ENCODE results near the gene VTI1A. TPM values are rescaled to one million over a fixed set of nuclear protein-coding genes. Genes with fewer than 3 reads are reported as not detected.

VTI1A gene
- total and polyA plus RNA-seq, 2 experiments from 2014 or later, result 26.8 to 31.0 TPM

- ATAC-seq (no peak), DNase-seq (ENCODE audit: low spot score) (no peak)
- no peaks in the 10 kb centered on the region for H3F3A ChIP-seq (replicated peaks; ENCODE audit: low read depth)
- no peak overlapping the region for H3K4me3 ChIP-seq
- Mint-ChIP-seq H3K4me1 (peaks cover 19% of the 10 kb centered on the region), H3K9me3 (no peaks in the 10 kb centered on the region), H3K27me3 (ENCODE audit: insufficient read depth, low read depth, poor library complexity) (peaks cover 6% of the 10 kb centered on the region), H3K36me3 (ENCODE audit: low read depth) (no peaks in the 10 kb centered on the region), H3K4me3 (no peak overlapping the region), H3K27ac (no peak overlapping the region)
- TF ChIP-seq POLR2AphosphoS5 (IDR thresholded peaks at IDR 0.05; ENCODE audit: low read depth), result no peak
- H3K4me2 ChIP-seq, result no peak overlapping the region
- H3K36me3 ChIP-seq (ENCODE audit: insufficient read depth), result no peaks in the 10 kb centered on the region
- peaks cover 14% of the 10 kb centered on the region for H3K4me1 ChIP-seq (ENCODE audit: insufficient read depth)
- no peaks in the 10 kb centered on the region for H3K79me2 ChIP-seq (replicated peaks; ENCODE audit: insufficient read depth)
- no peaks in the 10 kb centered on the region for H3K9me2 ChIP-seq (ENCODE audit: insufficient read depth)
- no peak overlapping the region for H2AFZ ChIP-seq
- H3K27ac ChIP-seq (ENCODE audit: low read depth), result no peak overlapping the region
- H4K20me1 ChIP-seq (replicated peaks; ENCODE audit: insufficient read depth), result no peaks in the 10 kb centered on the region
- H3K27me3 ChIP-seq (ENCODE audit: insufficient read depth), result no peaks in the 10 kb centered on the region
These were observed 344.4 kb downstream of the VTI1A start for GRCh38 chr10:112791447-112791846.

DNA sequence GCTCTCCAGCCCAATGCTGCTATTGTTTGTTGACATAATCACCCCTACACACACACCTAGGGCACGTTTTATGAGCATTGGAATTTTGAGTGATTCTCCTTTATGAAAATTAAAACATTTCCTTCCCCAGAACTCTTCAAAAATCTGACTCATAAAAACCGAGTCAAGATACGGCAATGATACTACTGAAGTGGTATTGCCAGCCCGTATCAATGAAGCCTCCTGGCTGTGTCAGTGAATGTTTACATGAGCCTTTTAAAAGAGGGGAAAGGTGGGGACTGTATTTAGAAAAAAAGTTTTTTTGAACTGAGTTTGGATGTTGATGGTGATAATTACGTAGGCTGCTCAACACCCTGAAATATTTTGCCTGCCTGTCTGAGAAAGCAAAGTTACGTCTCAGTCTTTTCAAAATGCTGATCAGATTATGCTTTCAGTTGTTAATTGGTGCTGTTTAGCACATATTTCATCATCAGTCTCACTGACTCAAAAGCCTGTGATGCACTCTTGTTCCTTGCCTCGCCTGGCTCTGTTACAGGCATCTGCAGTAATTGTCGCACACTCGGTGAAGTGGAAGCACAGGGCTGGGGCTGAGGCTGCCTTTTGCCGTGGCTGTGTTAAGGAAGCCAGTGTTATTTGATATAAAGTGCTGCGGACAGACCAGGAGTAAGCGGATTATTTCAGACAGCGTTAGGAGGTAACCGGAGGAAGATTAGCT, 345.6 kb downstream of the VTI1A start:
- H3K9me3 Mint-ChIP-seq, result no peaks in the 10 kb centered on the region
- H3K36me3 ChIP-seq (ENCODE audit: insufficient read depth), result no peaks in the 10 kb centered on the region
- H3K27me3 ChIP-seq (ENCODE audit: insufficient read depth), result no peaks in the 10 kb centered on the region
- H3K4me3 ChIP-seq, result no peak overlapping the region
- peaks cover 31% of the 10 kb centered on the region for H3K4me1 Mint-ChIP-seq
- DNase-seq (ENCODE audit: low spot score), result no peak
- peaks cover 26% of the 10 kb centered on the region for H3K4me1 ChIP-seq (ENCODE audit: insufficient read depth)
- H3K36me3 Mint-ChIP-seq (ENCODE audit: low read depth), result no peaks in the 10 kb centered on the region
- H3F3A ChIP-seq (replicated peaks; ENCODE audit: low read depth), result no peaks in the 10 kb centered on the region
- ATAC-seq, result peak; percentile 47
- TF ChIP-seq EZH2phosphoT487 (IDR thresholded peaks at IDR 0.05; ENCODE audit: unreplicated experiment) (no peak), ZNF331 (CRISPR knock-in tag; IDR thresholded peaks at IDR 0.05; ENCODE audit: low read depth) (no peak), REST (IDR thresholded peaks at IDR 0.05; ENCODE audit: unreplicated experiment) (no peak)
- 0 out of 2 replicates have a peak overlapping the region, but pooled peaks have one; percentile 28 for H3K4me2 ChIP-seq
- peak overlapping the region; percentile 49; the same call in 1 of the 2 replicates for H3K27ac Mint-ChIP-seq
- peaks cover 6% of the 10 kb centered on the region for H3K27me3 Mint-ChIP-seq (ENCODE audit: insufficient read depth, low read depth, poor library complexity)
- H2AFZ ChIP-seq, result no peak overlapping the region
- H4K20me1 ChIP-seq (replicated peaks; ENCODE audit: insufficient read depth), result no peaks in the 10 kb centered on the region
- no peaks in the 10 kb centered on the region for H3K79me2 ChIP-seq (replicated peaks; ENCODE audit: insufficient read depth)
- no peak overlapping the region for H3K4me3 Mint-ChIP-seq
- H3K27ac ChIP-seq (ENCODE audit: low read depth), result peak overlapping the region; percentile 64
- H3K9me2 ChIP-seq (ENCODE audit: insufficient read depth), result no peaks in the 10 kb centered on the region

DNA sequence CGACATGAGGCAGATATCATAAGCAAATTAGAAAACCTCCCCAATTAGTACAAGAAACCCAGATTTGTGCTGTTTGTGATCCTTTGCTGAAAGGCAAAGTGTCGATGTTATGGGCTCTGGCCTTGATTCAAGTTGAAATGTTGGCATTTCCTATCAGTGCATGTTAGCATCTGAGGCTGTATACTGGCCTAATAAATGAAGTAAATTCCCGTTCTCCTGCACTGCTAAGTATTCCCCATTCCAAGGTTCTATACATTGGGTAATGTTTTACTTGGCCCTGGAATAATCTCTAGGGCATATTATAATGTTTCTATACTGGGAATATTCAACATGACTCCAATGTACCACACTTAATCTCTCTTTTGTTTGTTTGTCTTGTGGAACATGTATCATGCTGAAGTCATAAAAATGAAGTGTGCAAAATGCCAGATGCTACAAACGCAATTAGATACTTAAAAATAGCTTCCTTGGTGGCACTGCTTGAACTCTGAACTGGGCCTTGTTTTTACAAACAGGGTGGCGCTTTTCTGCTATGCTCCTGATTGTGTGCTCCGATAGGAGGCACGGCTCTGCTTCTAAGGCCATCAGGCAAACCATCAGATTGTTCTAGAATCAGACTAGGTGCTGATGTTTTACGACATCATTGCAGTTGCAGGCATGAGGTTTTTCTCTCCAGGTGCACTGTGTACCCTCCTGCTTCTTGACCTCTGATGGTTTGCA, 346.3 kb downstream of the VTI1A start:
- no peak for TF ChIP-seq POLR2AphosphoS5 (IDR thresholded peaks at IDR 0.05; ENCODE audit: low read depth)
- no peak for TF ChIP-seq STAT1 (IDR thresholded peaks at IDR 0.05; ENCODE audit: unreplicated experiment)
- TF ChIP-seq CTCF (conservative IDR thresholded peaks at IDR 0.05; ENCODE audit: low read depth in 2 of 2), result no peak
- no peak for TF ChIP-seq JUNB (IDR thresholded peaks at IDR 0.05; ENCODE audit: unreplicated experiment)
- TF ChIP-seq EZH2phosphoT487 (IDR thresholded peaks at IDR 0.05; ENCODE audit: unreplicated experiment), result no peak
- DNase-seq (ENCODE audit: low spot score), result no peak
- peak overlapping the region; percentile 20 for H3K27ac Mint-ChIP-seq
- H3F3A ChIP-seq (replicated peaks; ENCODE audit: low read depth), result no peaks in the 10 kb centered on the region
- H3K27me3 ChIP-seq (ENCODE audit: insufficient read depth), result no peaks in the 10 kb centered on the region
- no peak overlapping the region for H3K4me3 ChIP-seq
- H3K27me3 Mint-ChIP-seq (ENCODE audit: insufficient read depth, low read depth, poor library complexity), result peaks cover 7% of the 10 kb centered on the region
- no peaks in the 10 kb centered on the region for H3K36me3 ChIP-seq (ENCODE audit: insufficient read depth)
- no peaks in the 10 kb centered on the region for H3K79me2 ChIP-seq (replicated peaks; ENCODE audit: insufficient read depth)
- no peak overlapping the region for H3K4me2 ChIP-seq
- ATAC-seq, result no peak
- H3K27ac ChIP-seq (ENCODE audit: low read depth), result peak overlapping the region; percentile 64
- H4K20me1 ChIP-seq (replicated peaks; ENCODE audit: insufficient read depth), result no peaks in the 10 kb centered on the region
- no peaks in the 10 kb centered on the region for H3K36me3 Mint-ChIP-seq (ENCODE audit: low read depth)
- H3K9me3 Mint-ChIP-seq, result no peaks in the 10 kb centered on the region
- H3K4me1 Mint-ChIP-seq, result peaks cover 39% of the 10 kb centered on the region
- H3K4me1 ChIP-seq (ENCODE audit: insufficient read depth), result peaks cover 33% of the 10 kb centered on the region
- no peak overlapping the region for H2AFZ ChIP-seq
- no peak overlapping the region for H3K4me3 Mint-ChIP-seq
- H3K9me2 ChIP-seq (ENCODE audit: insufficient read depth), result no peaks in the 10 kb centered on the region
